HG03196 (cell line): Measurements from ENCODE around the gene PFKFB3.

Source experiments
- ATAC-seq: cut with Tn5 transposase; IDR thresholded peaks from one replicate; pipeline ENCODE4 v1.9.1; 2021; ENCODE audit not compliant: unreplicated experiment

PFKFB3 gene

GRCh38 chr10:6219494-6219836 lies 16.7 kb downstream of the PFKFB3 start:
- ATAC-seq: no peak

- no peak for ATAC-seq
Observed at GRCh38 chr10:6220418-6221191, 17.9 kb downstream of the PFKFB3 start.

- ATAC-seq: no peak
Observed at GRCh38 chr10:6221192-6221940, 18.6 kb downstream of the PFKFB3 start.

GRCh38 chr10:6221971-6222751 lies 19.4 kb downstream of the PFKFB3 start:
- ATAC-seq: no peak

DNA sequence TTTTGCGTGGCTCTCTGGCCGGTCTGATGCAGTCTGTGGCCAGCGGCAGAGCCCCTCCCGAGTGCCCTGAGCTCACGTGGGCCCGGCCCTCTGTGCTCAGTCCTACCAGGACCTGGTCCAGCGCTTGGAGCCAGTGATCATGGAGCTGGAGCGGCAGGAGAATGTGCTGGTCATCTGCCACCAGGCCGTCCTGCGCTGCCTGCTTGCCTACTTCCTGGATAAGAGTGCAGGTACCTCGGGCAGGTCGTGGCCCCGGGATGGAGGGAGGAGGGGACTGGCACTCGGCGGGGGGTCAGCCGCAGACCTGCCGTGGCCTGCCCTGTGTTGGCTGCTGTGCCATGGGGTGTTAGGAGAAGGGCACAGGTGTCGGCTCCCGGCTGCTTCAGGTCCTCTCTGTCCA lies 20.0 kb downstream of the PFKFB3 start:
- no peak for ATAC-seq

GRCh38 chr10:6223981-6224380 lies 21.2 kb downstream of the PFKFB3 start:
- no peak for ATAC-seq

DNA sequence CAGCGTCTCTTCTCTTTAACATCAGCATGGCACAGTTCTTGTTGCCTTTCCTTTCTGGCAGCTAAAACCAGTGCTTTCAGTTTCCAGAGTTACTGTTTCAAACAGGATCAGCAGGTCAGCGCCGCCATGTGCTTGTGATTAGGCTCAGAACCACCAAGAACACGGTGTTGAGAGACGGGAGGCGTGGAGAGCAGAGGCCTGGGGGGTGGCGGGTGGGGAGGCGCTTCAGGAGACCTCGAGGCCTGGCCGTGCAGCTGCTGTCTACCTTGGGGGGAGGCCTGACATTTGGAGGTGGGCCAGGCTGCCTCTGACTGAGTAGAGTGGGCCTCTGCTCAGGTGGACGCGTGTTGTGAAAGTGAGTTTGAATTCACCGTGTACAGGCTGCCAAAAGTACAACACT lies 22.0 kb downstream of the PFKFB3 start:
- ATAC-seq: no peak

- no peak for ATAC-seq
Observed at GRCh38 chr10:6225263-6225814, 22.6 kb downstream of the PFKFB3 start.

- ATAC-seq: no peak
Observed at GRCh38 chr10:6226216-6226615, 23.5 kb downstream of the PFKFB3 start.

GRCh38 chr10:6227346-6227745 lies 24.6 kb downstream of the PFKFB3 start:
- no peak for ATAC-seq

- ATAC-seq: no peak
Observed at GRCh38 chr10:6228010-6228511, 25.3 kb downstream of the PFKFB3 start.

DNA sequence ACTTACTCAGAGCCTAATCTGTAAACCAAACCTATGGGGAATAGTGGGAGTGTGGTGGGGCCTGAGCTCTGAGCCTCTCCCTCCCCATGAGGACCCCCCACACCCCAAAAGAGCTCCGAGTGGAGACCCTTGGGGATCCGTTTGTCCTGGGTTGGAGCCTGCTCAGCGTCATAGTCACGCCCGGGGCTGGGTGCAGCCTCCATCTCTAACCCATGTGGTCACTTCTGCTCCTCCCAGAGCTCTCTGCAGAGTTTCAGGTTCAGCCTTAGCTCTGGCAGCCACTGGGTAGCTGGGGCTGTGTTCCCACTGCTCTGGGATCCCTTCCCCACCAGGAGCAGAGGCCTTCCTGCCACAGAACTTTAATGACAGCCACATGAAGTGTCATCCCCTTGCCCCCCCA lies 25.9 kb downstream of the PFKFB3 start:
- no peak for ATAC-seq

GRCh38 chr10:6229290-6229689 lies 26.6 kb downstream of the PFKFB3 start:
- ATAC-seq: no peak

- no peak for ATAC-seq
Observed at GRCh38 chr10:6229746-6230145, 27.0 kb downstream of the PFKFB3 start.

- no peak for ATAC-seq
Observed at GRCh38 chr10:6230315-6230714, 27.6 kb downstream of the PFKFB3 start.

GRCh38 chr10:6231146-6231545 lies 28.4 kb downstream of the PFKFB3 start:
- no peak for ATAC-seq

GRCh38 chr10:6231730-6232129 lies 29.0 kb downstream of the PFKFB3 start:
- ATAC-seq: no peak

DNA sequence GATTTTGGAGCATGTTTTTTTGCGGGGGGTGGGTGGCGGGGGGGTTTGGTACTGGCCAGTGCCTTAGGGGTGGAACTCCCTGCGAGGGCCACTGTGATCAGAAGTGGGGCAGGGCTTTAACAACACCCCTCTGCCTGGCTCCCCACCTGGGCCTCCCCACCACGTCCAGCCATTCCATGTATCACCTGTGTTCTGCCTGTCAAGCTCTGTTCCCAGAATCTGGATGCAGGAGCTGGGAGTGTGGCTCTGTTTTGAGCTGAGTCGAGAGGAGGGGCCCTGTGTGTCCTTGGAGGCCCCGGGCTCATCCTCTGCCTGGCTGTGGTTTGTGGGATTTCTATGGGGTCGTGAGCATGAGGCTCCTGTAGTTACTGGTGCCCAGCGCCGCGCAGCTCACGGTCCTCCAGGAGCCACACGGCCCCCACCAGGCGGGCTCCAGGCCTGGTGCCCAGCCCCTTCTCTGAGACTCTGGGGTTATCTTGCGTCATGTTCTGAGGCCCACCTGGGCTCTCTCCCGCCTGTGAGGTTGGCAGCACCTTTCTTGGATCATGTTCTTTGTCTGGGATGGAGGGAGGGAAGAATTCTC lies 29.6 kb downstream of the PFKFB3 start:
- no peak for ATAC-seq

DNA sequence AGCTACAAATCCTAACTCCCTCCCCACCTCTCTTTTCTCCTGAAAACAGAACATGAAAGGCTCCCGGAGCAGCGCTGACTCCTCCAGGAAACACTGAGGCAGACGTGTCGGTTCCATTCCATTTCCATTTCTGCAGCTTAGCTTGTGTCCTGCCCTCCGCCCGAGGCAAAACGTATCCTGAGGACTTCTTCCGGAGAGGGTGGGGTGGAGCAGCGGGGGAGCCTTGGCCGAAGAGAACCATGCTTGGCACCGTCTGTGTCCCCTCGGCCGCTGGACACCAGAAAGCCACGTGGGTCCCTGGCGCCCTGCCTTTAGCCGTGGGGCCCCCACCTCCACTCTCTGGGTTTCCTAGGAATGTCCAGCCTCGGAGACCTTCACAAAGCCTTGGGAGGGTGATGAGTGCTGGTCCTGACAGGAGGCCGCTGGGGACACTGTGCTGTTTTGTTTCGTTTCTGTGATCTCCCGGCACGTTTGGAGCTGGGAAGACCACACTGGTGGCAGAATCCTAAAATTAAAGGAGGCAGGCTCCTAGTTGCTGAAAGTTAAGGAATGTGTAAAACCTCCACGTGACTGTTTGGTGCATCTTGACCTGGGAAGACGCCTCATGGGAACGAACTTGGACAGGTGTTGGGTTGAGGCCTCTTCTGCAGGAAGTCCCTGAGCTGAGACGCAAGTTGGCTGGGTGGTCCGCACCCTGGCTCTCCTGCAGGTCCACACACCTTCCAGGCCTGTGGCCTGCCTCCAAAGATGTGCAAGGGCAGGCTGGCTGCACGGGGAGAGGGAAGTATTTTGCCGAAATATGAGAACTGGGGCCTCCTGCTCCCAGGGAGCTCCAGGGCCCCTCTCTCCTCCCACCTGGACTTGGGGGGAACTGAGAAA lies 30.4 kb downstream of the PFKFB3 start:
- ATAC-seq: no peak

GRCh38 chr10:6233725-6234277 lies 31.1 kb downstream of the PFKFB3 start:
- no peak for ATAC-seq
